Measurements from ENCODE around the gene ETFB. TPM values are rescaled to one million over a fixed set of nuclear protein-coding genes. Genes with fewer than 3 reads are reported as not detected.
A peak's percentile ranks its signal among the peaks of the same experiment; 100 is the strongest.

ETFB gene
- total RNA-seq (100 to 1,000 TPM; 129 to 324 TPM), polyA plus RNA-seq (100 to 1,000 TPM; 610 to 713 TPM)

- peak within 1 kb of the TSS; percentile 100 for H3K9ac ChIP-seq (ENCODE audit: low read depth in 1 of 2, low read length in 2 of 2)
- peak within 1 kb of the TSS; percentile 98 to 99 for H3K27ac ChIP-seq (ENCODE audit: low read depth in 1 of 2, low read length in 2 of 2)
- H3K27me3 ChIP-seq (ENCODE audit: control insufficient read depth in 4 of 4, insufficient read depth in 4 of 4, low read length in 3 of 4): no peaks in the 10 kb centered on the region
- H3K36me3 ChIP-seq (ENCODE audit: control insufficient read depth in 4 of 4, insufficient read depth in 3 of 4, low read depth in 1 of 4, low read length in 3 of 4): no peaks in the 10 kb centered on the region
- DNase-seq (ENCODE audit: low spot score): no peak
- no peaks in the 10 kb centered on the region for H3K9me3 ChIP-seq (ENCODE audit: control insufficient read depth in 4 of 4, low read length in 3 of 4)
- WGBS: under 1% methylated on average over 27 of the region's 27 CpGs
- H3K4me3 ChIP-seq (ENCODE audit: low read depth in 1 of 3, low read length in 3 of 3): peak within 1 kb of the TSS; percentile 71 to 98 (median 91)
- H3K4me1 ChIP-seq (ENCODE audit: control insufficient read depth in 4 of 4, insufficient read depth in 4 of 4, low read length in 3 of 4): peaks cover 2 to 50% (median 28%) of the 10 kb centered on the region in 4 donors
- TF ChIP-seq RAD21 (IDR thresholded peaks at IDR 0.05): no peak
- TF ChIP-seq ATF3 (IDR thresholded peaks at IDR 0.05): no peak
- TF ChIP-seq FOXA1 (IDR thresholded peaks at IDR 0.05): no peak
- TF ChIP-seq FOXA2 (IDR thresholded peaks at IDR 0.05): no peak
- TF ChIP-seq ZBTB33 (IDR thresholded peaks at IDR 0.05): no peak
- TF ChIP-seq TAF1 (conservative IDR thresholded peaks at IDR 0.05): no peak
- no peak for TF ChIP-seq YY1 (IDR thresholded peaks at IDR 0.05)
- TF ChIP-seq EGR1 (IDR thresholded peaks at IDR 0.05; ENCODE audit: low read depth in 2 of 2): no peak
- no peak for TF ChIP-seq CTCF (IDR thresholded peaks at IDR 0.05; ENCODE audit: low read depth, low read length, missing input control)
- no peak for TF ChIP-seq JUND (IDR thresholded peaks at IDR 0.05)
- TF ChIP-seq GABPA (IDR thresholded peaks at IDR 0.05 in 1 of 2, conservative IDR thresholded peaks at IDR 0.05 in 1 of 2): no peak
- TF ChIP-seq HNF4A (conservative IDR thresholded peaks at IDR 0.05): no peak
Measured at GRCh38 chr19:51365965-51366388, at the start of gene ETFB. ETFB (minus strand) TSS chr19:51366388; CDS start chr19:51366326, 62 bp downstream.

- no peaks in the 10 kb centered on the region for H3K9me3 ChIP-seq (ENCODE audit: control insufficient read depth in 4 of 4, low read length in 3 of 4)
- DNase-seq (ENCODE audit: low spot score): no peak
- H3K4me3 ChIP-seq (ENCODE audit: low read depth in 1 of 3, low read length in 3 of 3): no peak overlapping the region
- no peaks in the 10 kb centered on the region for H3K36me3 ChIP-seq (ENCODE audit: control insufficient read depth in 4 of 4, insufficient read depth in 3 of 4, low read depth in 1 of 4, low read length in 3 of 4)
- TF ChIP-seq TAF1 (conservative IDR thresholded peaks at IDR 0.05): no peak
- TF ChIP-seq RXRA (IDR thresholded peaks at IDR 0.05): no peak
- TF ChIP-seq ATF3 (IDR thresholded peaks at IDR 0.05): no peak
- TF ChIP-seq NR2F2 (IDR thresholded peaks at IDR 0.05): no peak
- TF ChIP-seq YY1 (IDR thresholded peaks at IDR 0.05): no peak
- no peak for TF ChIP-seq REST (IDR thresholded peaks at IDR 0.05)
- TF ChIP-seq CTCF (IDR thresholded peaks at IDR 0.05; ENCODE audit: low read depth, low read length, missing input control): no peak
- H3K27ac ChIP-seq (ENCODE audit: low read depth in 1 of 2, low read length in 2 of 2): no peak overlapping the region
- H3K9ac ChIP-seq (ENCODE audit: low read depth in 1 of 2, low read length in 2 of 2): no peak overlapping the region
- no peaks in the 10 kb centered on the region for H3K27me3 ChIP-seq (ENCODE audit: control insufficient read depth in 4 of 4, insufficient read depth in 4 of 4, low read length in 3 of 4)
- WGBS: 84% methylated on average over 12 of the region's 12 CpGs
- H3K4me1 ChIP-seq (ENCODE audit: control insufficient read depth in 4 of 4, insufficient read depth in 4 of 4, low read length in 3 of 4): no peaks in the 10 kb centered on the region
Measured at GRCh38 chr19:51415187-51415586, 49.0 kb upstream of the ETFB start.

Measured in liver (tissue), 9 donors.